ENCODE data around the gene HOOK2.
"Not testable (repeated sequence)": the region's sequence is repeated elsewhere in the genome, so short reads cannot be mapped to it uniquely, and the experiment has no call there.

HOOK2 gene

GRCh38 chr19:12751635-12752034 is 23.7 kb downstream of the HOOK2 start, which contains the start of gene BEST2:
Gene BEST2 (plus strand): TSS chr19:12751791. CDS start chr19:12752593, 802 bp downstream.
- no peak for DNase-seq

GRCh38 chr19:12750851-12751250 is 24.5 kb downstream of the HOOK2 start:
- no peak for DNase-seq

- DNase-seq: no peak
Observed at GRCh38 chr19:12749938-12750521, 25.3 kb downstream of the HOOK2 start.

- DNase-seq: no peak
Observed at GRCh38 chr19:12748489-12748888, 26.9 kb downstream of the HOOK2 start.

GRCh38 chr19:12745166-12745897 is 30.0 kb downstream of the HOOK2 start:
- no peak for DNase-seq

GRCh38 chr19:12737835-12738351 is 37.5 kb downstream of the HOOK2 start:
- no peak for DNase-seq

DNA sequence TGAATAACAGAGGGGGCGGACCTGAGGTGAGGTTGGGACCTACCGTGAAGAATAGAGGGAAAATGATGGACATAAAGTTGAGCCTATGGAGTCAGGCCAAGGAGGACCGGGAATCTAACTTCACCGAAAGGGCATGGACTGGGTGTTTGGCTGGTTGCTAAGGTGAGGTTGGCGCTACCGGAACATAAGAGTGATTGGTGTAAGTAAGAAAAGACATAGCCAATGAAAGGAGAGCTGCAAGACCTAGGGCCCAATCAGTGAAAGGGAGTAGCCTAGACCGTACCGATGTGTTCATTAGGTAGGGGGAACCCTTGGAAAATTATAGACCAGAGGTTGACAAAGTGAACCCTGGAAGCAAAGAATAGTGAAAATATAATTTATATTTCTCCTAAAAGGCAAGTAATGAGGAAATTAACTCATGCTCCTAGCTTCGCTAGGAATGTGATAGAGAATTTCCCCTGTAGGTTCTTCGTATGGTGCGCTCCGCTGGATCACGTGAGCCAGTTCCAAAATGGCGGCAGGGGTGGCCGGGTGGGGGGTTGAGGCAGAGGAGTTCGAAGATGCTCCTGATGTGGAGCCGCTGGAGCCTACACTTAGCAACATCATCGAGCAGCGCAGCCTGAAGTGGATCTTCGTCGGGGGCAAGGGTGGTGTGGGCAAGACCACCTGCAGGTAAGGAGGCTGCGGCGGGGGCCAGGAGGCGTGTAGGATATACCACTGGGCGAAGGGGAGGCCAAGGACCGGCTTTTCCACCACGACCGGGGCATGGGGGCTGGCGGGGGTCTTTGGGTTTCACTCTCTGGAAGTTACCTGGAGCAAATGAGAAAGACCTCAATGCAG is 38.1 kb downstream of the HOOK2 start, which contains the start of gene GET3:
Gene GET3 (plus strand): TSS at position 503 of the 840 bp plus-strand sequence. CDS start 9 bp downstream, at position 512.
- peak; percentile 92 for DNase-seq

GRCh38 chr19:12733369-12734214 is 41.8 kb downstream of the HOOK2 start:
- peak; percentile 36 for DNase-seq

- DNase-seq: no peak
Observed at GRCh38 chr19:12731337-12731736, 44.0 kb downstream of the HOOK2 start.

GRCh38 chr19:12730064-12730463 is 45.3 kb downstream of the HOOK2 start:
- DNase-seq: no peak

DNA sequence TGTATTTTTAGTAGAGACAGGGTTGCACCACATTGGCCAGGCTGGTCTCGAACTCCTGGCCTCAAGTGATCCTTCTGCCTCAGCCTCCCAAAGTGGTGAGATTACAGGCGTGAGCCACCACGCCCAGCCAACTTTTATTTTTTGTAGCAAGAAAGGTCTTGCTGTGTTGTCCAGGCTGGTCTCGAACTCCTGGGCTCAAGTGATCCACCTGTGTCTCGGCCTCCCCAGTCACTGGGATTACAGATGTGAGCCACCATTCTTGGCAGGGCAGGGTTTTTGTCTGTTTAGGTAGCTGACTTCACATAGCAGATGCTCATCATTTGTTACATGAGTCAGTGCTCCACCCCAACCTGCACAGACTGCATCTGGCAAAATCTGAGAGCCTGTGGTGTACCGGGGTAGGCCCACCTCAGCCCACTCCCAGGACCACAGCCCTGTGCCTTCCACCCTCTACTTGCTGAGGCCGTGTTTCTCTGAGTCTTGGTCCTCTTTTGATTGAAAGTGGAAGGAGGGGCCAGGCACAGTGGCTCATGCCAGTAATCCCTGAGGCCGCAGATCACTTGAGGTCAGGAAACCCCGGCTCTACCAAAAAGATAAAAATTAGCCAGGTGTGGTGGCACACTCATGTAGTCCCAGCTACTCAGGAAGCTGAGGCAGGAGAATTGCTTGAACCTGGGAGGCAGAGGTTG is 47.5 kb downstream of the HOOK2 start:
- DNase-seq: no peak

- DNase-seq: no peak
Observed at GRCh38 chr19:12726988-12727316, 48.4 kb downstream of the HOOK2 start.

DNA sequence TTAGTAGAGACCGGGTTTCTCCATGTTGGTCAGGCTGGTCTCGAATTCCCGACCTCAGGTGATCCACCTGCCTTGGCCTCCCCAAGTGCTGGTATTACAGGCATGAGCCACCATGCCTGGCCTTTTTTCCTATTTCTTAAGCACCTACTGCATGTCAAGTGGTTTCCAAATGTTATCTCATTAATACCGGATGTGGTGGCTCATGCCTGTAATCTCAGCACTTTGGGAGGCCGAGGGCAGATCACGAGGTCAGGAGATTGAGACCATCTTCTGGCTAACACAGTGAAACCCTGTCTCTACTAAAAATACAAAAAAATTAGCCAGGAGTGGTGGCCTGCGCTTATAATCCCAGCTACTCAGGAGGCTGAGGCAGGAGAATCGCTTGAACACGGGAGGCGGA is 49.7 kb downstream of the HOOK2 start:
- DNase-seq: not testable (repeated sequence)

- peak; percentile 55 for DNase-seq
Observed at GRCh38 chr19:12723641-12724426, 51.5 kb downstream of the HOOK2 start, which contains the start of gene TNPO2. Gene TNPO2 (minus strand): TSS chr19:12723932. CDS start chr19:12720977, 2,955 bp downstream.

DNA sequence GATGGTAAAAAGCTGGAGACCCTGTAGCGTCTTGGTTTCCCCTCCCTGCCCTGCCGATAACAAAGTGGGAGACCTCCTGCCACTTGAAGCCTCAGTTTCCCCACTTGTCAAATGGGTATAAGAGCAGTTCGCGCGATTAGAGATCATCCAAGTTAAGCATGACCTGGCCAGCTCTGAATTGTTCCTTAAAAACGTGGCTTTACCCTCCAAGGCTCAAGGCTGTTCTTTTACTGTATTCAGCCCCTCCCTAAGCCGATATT is 52.0 kb downstream of the HOOK2 start:
- no peak for DNase-seq

GRCh38 chr19:12722566-12723380 is 52.6 kb downstream of the HOOK2 start:
- DNase-seq: peak; percentile 98

GRCh38 chr19:12721656-12722565 is 53.4 kb downstream of the HOOK2 start:
- peak; percentile 30 for DNase-seq

DNA sequence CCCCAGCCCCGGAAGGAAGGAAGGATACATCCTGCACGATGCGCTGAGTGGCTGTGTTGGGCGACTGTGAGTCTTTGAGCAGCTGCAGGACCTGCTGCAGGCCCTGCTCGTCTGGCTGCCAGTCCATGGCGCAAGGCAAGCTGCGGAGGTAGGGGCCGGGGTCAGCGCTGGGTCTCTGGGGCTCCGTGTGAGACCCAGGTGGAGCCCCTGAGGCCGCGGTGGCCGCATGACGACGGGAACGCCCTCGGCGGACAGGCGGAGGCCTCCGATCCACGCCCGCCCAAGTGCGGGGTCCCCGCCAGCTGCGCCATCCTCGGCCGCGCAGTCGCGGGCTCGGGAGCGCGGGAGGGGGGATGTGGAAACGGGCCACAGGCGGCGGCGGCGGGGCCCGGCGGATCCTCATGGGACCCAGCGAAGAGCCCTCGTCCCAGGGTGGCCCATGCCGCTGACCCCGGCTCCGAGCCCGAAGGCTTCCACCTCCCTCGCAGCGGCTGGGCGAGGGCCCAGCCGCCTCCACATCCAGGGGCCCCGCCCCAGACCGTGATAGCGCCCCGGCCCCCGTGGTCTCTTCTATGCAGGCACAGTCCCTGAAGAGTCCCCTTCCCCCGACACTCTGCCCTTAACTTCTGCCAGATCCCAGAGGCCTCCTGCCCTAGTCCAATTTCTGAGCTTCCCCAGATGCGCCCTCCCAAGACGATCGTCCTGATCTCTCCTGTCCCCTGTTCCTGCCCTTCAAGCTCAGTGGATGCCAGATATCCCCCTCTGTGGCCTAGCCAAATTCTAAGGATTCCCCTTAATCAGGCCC is 54.3 kb downstream of the HOOK2 start:
- DNase-seq: no peak

All from CD4-positive, alpha-beta T cell treated with Interleukin-4 for 4 hours (primary cell).